DND-41 (cell line): ENCODE results near the gene IQCC.

Experiments
- EZH2 ChIP-seq: IDR thresholded peaks from 3 replicates; pipeline ENCODE4 v1.6.1; 2012; ENCODE audit warnings: borderline replicate concordance, low read depth, mild to moderate bottlenecking, moderate library complexity, low read length, inconsistent platforms; ENCODE audit not compliant: severe bottlenecking
- TF ChIP-seq, protein P1 (sequence below): IDR thresholded peaks from 2 replicates; pipeline ENCODE4 v1.5.1; 2012; ENCODE audit warnings: borderline replicate concordance, low read length, moderate library complexity, mild to moderate bottlenecking; ENCODE audit not compliant: poor library complexity, severe bottlenecking; ENCODE audit errors: extremely low read depth

DNA sequence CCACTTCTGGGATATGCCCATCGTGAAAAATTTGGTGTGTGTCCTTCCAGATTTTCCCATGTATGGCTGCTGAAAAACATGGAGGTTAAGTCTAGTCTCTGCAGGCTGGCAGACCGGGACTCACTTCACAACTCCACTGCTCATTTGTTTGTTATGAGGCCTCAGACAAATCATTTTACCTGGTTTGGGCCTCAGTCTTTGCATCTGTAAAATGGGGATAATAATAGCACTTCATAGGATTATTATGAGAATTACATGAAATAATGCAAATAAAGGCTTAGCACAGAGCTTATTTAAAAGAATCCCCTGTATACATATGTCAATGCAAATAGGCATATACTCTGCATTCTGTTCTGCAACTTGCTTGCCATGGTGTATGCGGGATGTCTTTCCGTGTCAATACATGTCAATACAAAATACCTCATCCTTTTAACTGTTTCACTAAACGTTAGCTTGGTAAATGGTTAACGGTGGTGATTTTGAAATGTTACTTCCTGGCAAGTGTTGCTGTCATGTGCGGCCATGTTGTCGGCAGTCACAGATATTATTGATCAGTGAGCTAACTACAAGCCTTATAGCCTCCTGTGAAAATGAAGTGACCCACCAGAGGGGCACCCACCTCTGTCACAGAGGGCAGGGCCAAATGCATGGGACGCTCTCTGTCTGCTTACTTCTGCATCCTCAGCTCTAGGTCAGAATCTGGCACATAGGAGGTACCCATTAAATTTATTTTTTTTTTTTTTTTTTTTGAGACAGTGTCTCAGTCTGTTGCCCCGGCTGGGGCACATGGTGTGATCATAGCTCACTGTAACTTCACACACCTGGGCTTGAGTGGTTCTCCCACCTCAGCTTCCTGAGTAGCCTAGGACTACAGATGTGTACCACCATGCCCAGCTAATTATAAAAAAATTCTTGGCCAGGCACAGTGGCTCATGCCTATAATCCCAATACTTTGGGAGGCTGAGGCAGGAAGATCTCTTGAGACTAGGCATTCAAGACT lies 49.9 kb downstream of the IQCC start:
- TF ChIP-seq, protein P1, sequence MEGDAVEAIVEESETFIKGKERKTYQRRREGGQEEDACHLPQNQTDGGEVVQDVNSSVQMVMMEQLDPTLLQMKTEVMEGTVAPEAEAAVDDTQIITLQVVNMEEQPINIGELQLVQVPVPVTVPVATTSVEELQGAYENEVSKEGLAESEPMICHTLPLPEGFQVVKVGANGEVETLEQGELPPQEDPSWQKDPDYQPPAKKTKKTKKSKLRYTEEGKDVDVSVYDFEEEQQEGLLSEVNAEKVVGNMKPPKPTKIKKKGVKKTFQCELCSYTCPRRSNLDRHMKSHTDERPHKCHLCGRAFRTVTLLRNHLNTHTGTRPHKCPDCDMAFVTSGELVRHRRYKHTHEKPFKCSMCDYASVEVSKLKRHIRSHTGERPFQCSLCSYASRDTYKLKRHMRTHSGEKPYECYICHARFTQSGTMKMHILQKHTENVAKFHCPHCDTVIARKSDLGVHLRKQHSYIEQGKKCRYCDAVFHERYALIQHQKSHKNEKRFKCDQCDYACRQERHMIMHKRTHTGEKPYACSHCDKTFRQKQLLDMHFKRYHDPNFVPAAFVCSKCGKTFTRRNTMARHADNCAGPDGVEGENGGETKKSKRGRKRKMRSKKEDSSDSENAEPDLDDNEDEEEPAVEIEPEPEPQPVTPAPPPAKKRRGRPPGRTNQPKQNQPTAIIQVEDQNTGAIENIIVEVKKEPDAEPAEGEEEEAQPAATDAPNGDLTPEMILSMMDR: no peak
- no peak for TF ChIP-seq EZH2
